Measurements from ENCODE around the gene TOB1. TPM values are rescaled to one million over a fixed set of nuclear protein-coding genes. Genes with fewer than 3 reads are reported as not detected.
"Not testable (repeated sequence)": the region's sequence is repeated elsewhere in the genome, so short reads cannot be mapped to it uniquely, and the experiment has no call there.

The TOB1 gene
- total and polyA plus RNA-seq, 8 donors, result 30.1 to 346 (median 80.0) TPM

DNA sequence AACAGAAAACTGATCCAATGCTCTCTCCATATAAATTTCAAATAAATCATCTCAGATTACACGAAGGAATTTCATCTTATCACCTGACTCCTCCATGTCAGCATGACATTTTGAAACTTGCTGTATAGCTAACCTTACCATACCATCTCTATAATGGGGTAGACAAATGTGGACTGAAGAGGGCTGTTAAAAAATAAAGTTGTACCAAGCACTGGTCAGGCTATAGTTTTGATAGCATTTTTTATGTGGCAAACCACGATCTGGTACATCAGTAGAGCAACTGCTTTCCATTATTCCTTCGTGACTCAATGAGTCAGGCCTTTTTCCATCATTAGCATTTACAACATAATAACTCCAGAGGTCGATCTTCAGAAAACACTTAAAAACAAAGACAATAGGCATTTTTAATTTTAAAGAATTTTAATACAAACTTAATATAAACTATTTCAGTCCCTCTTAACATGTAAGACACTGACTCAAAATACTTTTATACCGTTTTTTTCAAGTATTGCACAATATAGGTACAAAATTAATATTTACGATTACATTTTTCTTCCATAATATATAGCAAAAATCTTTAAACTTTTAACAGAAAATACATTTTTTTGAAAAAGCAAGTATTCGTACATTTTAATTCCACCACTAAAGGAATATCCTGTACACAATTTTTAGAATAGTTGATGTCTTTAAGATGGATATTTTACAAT, 4.2 kb downstream of the TOB1 start:
- peak overlapping the region; percentile 84 to 99 (median 95) for H3K4me3 ChIP-seq
- H3K27me3 ChIP-seq, result no peaks in the 10 kb centered on the region
- TF ChIP-seq EP300 (IDR thresholded peaks at IDR 0.05), result no peak
- peak in 1 of 3 donors; percentile 54 for TF ChIP-seq POLR2AphosphoS5 (IDR thresholded peaks at IDR 0.05)
- H3K9me3 ChIP-seq, result no peaks in the 10 kb centered on the region
- H3K36me3 ChIP-seq, result peaks cover 22 to 31% (median 28%) of the 10 kb centered on the region in 4 donors
- H3K4me1 ChIP-seq, result peaks cover 12 to 42% (median 25%) of the 10 kb centered on the region in 4 donors
- WGBS, 5 donors, result 27 to 39% (median 33%) methylated on average over 7 of the region's 7 CpGs
- intact Hi-C loops (cut with DNase I; ENCODE audit: low total_unique reads), result no loop called here
- H3K27ac ChIP-seq, result peak overlapping the region in 4 of 5 donors; percentile 52 to 100 (median 100)
- DNase-seq, result no peak

DNA sequence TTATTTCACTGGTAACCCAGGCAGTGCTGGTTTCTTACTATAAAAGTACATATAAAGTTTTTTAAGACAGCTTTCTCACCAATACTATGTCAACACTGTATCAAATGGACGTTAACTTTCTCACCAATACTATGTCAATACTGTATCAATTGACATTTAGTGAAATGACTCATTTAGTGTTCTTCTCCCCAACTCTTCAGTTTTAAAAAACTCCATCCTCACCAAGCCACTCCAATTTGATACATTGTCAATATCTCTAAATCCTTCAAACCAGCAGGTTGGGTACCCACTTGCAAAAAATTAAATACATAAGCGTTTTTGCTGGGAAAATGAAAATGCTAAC, 4.8 kb downstream of the TOB1 start:
- TF ChIP-seq EP300 (IDR thresholded peaks at IDR 0.05) (no peak), POLR2A (IDR thresholded peaks at IDR 0.05) (peak in 1 of 4 donors; percentile 7)
- TF ChIP-seq, protein P1, sequence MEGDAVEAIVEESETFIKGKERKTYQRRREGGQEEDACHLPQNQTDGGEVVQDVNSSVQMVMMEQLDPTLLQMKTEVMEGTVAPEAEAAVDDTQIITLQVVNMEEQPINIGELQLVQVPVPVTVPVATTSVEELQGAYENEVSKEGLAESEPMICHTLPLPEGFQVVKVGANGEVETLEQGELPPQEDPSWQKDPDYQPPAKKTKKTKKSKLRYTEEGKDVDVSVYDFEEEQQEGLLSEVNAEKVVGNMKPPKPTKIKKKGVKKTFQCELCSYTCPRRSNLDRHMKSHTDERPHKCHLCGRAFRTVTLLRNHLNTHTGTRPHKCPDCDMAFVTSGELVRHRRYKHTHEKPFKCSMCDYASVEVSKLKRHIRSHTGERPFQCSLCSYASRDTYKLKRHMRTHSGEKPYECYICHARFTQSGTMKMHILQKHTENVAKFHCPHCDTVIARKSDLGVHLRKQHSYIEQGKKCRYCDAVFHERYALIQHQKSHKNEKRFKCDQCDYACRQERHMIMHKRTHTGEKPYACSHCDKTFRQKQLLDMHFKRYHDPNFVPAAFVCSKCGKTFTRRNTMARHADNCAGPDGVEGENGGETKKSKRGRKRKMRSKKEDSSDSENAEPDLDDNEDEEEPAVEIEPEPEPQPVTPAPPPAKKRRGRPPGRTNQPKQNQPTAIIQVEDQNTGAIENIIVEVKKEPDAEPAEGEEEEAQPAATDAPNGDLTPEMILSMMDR (IDR thresholded peaks at IDR 0.05), result no peak
- intact Hi-C loops (cut with DNase I; ENCODE audit: low total_unique reads), result no loop called here
- H3K4me3 ChIP-seq, result peak overlapping the region in 3 of 4 donors; percentile 84 to 98 (median 92)
- H3K4me1 ChIP-seq, result peaks cover 16 to 48% (median 29%) of the 10 kb centered on the region in 4 donors
- H3K9me3 ChIP-seq, result no peaks in the 10 kb centered on the region
- peak overlapping the region in 4 of 5 donors; percentile 26 to 100 (median 76) for H3K27ac ChIP-seq
- 31 to 62% (median 41%) methylated on average over 2 of the region's 2 CpGs for WGBS, 5 donors
- H3K36me3 ChIP-seq, result peaks cover 22 to 31% (median 28%) of the 10 kb centered on the region in 4 donors
- no peak for DNase-seq
- no peaks in the 10 kb centered on the region for H3K27me3 ChIP-seq

DNA sequence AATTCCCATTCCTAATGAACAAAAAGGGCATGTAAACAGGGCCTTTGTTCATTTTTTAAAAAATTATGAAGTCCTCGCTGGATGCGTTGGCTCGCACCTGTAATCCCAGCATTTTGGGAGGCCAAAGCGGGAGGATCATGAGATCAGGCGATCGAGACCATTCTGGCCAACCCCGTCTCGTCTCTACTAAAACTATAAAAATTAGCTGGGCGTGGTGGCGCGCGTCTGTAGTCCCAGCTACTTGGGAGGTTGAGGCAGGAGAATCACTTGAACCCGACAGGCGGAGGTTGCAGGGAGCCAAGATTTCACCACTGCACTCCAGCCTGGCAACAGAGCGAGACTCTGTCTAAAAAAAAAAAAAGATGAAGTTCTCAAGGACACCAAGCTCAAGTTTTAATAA, 6.4 kb downstream of the TOB1 start:
- H3K4me3 ChIP-seq; intact Hi-C loops (cut with DNase I; ENCODE audit: low total_unique reads); H3K9me3 ChIP-seq; DNase-seq; H3K27me3 ChIP-seq: not testable (repeated sequence)
- peak overlapping the region; percentile 28 to 100 (median 52) for H3K27ac ChIP-seq
- 88 to 96% (median 91%) methylated on average over 15 of the region's 15 CpGs for WGBS, 5 donors
- peaks cover 22 to 31% (median 28%) of the 10 kb centered on the region in 4 donors for H3K36me3 ChIP-seq
- H3K4me1 ChIP-seq, result peaks cover 20 to 64% (median 40%) of the 10 kb centered on the region in 4 donors

DNA sequence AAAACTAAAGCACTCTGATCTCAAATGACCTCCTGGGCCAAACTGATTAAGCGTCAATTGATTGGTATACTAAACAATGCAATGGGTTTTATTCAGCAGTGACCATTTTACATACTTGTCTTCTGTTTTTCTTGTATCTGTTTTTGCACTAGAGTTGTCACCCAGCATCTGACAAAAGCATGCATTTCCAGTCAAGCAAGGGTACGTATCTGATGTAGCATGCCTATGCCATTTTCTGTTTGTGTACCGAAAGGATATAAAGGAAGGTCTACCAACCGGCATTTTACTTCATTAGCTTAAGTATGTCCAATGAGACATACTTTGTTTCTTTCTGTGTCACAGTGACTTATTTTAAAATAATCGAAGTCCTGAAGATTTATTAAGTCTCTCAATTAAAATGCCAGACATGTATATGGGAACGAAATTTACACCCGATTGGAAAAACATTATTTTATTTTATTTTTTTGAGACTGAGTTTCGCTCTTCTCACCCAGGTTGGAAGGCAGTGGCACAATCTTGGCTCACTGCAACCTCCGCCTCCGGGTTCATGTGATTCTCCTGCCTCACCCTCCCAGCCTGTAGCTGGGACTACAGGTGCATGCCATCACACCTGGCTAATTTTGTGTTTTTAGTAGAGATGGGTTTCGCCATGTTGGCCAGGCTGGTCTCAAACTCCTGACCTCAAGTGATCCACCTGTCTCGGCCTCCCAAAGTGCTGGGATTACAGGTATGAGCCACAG, 7.5 kb downstream of the TOB1 start:
- Histone ChIP-seq H3K9me3 (no peaks in the 10 kb centered on the region), H3K27me3 (no peaks in the 10 kb centered on the region)

DNA sequence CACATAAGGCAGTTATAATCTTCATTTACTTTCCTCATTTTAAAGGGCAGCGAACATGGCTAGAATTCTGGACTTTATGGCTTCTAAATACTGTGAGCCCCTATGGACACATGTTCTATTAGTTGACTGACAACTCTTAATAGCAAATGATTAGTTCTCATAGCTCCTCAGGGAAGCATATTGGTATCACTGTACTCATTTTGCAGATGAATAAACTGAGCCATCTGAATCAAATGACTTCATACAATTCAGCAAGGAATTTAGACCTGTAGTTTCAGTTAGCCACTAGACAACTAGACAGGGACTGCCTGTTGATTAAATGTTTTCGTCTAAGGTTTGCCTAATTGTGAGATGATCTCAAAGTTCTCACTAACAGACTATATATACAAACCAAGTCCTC, 9.7 kb downstream of the TOB1 start:
- H3K9me3 ChIP-seq, result no peaks in the 10 kb centered on the region
- intact Hi-C loops (cut with DNase I; ENCODE audit: low total_unique reads), result no loop called here
- no peak for DNase-seq
- TF ChIP-seq, protein P1 (IDR thresholded peaks at IDR 0.05), result no peak
- TF ChIP-seq POLR2AphosphoS5 (IDR thresholded peaks at IDR 0.05), result no peak
- TF ChIP-seq EP300 (IDR thresholded peaks at IDR 0.05), result no peak
- H3K4me1 ChIP-seq, result peaks cover 8 to 66% (median 44%) of the 10 kb centered on the region in 4 donors
- no peaks in the 10 kb centered on the region for H3K27me3 ChIP-seq
- H3K27ac ChIP-seq, result peak overlapping the region in 4 of 5 donors; percentile 39 to 78 (median 62)
- H3K4me3 ChIP-seq, result no peak overlapping the region
- WGBS, 5 donors, result 70 to 91% (median 72%) methylated on average over 2 of the region's 2 CpGs
- H3K36me3 ChIP-seq, result peaks cover 0 to 7% (median 6%) of the 10 kb centered on the region in 4 donors

More for the DNA sequence above, 7.5 kb downstream of the TOB1 start:
- TF ChIP-seq POLR2AphosphoS5 (IDR thresholded peaks at IDR 0.05) (no peak), EP300 (IDR thresholded peaks at IDR 0.05) (no peak), POLR2A (IDR thresholded peaks at IDR 0.05) (no peak)
- TF ChIP-seq, protein P1 (IDR thresholded peaks at IDR 0.05), result no peak
- peak overlapping the region; percentile 28 to 100 (median 36) for H3K27ac ChIP-seq
- intact Hi-C loops (cut with DNase I; ENCODE audit: low total_unique reads), result no loop called here
- H3K4me3 ChIP-seq, result no peak overlapping the region
- H3K4me1 ChIP-seq, result peaks cover 20 to 66% (median 43%) of the 10 kb centered on the region in 4 donors
- peaks cover 21 to 29% (median 27%) of the 10 kb centered on the region in 4 donors for H3K36me3 ChIP-seq
- WGBS, 5 donors, result 80 to 88% (median 84%) methylated on average over 12 of the region's 12 CpGs
- DNase-seq, result no peak

Data from stomach (tissue), 9 donors.